ENCODE measurements around the gene SLC12A8.

The SLC12A8 gene

DNA sequence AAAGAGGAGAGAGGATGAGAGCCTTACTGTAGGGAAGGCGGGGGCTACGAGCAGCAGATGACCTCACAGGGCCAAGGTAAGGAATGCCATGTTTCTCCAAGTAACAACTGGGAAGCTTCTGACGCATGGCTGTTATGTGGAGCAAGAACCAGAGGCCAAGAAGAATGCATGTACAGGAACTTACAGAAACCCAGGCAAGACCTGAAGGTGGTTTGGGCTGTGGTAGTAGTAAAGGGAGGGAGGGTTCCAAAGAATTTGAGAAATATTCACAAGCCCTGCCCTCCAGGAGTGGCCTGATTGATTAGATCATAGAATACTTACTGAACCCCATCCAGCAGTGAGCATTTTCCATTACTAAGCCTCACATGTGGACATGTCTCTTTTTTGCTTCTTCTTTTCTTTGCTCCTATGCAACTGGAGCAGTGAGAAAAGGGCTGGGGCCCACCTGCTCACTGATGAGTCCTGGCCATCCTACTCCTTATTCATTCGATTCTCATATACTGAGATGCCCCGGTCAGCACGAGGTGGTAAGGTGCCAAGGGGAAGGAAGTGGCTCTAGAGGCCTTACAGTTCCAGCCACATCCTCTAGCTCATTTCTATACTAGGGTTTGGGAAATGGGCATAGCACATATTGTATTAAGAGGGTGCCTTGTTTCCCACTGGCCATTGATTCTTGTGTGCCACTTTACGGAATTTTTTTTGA lies 8.3 kb upstream of the SLC12A8 start:
- DNase-seq (ENCODE audit: low read depth), result peak; percentile 75
- no peak overlapping the region for H3K4me3 ChIP-seq (ENCODE audit: control insufficient read depth, low read depth, low read length)
- TF ChIP-seq, protein P1, sequence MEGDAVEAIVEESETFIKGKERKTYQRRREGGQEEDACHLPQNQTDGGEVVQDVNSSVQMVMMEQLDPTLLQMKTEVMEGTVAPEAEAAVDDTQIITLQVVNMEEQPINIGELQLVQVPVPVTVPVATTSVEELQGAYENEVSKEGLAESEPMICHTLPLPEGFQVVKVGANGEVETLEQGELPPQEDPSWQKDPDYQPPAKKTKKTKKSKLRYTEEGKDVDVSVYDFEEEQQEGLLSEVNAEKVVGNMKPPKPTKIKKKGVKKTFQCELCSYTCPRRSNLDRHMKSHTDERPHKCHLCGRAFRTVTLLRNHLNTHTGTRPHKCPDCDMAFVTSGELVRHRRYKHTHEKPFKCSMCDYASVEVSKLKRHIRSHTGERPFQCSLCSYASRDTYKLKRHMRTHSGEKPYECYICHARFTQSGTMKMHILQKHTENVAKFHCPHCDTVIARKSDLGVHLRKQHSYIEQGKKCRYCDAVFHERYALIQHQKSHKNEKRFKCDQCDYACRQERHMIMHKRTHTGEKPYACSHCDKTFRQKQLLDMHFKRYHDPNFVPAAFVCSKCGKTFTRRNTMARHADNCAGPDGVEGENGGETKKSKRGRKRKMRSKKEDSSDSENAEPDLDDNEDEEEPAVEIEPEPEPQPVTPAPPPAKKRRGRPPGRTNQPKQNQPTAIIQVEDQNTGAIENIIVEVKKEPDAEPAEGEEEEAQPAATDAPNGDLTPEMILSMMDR (conservative IDR thresholded peaks at IDR 0.05; ENCODE audit: control insufficient read depth, insufficient read depth, low read depth, low read length), result no peak

DNA sequence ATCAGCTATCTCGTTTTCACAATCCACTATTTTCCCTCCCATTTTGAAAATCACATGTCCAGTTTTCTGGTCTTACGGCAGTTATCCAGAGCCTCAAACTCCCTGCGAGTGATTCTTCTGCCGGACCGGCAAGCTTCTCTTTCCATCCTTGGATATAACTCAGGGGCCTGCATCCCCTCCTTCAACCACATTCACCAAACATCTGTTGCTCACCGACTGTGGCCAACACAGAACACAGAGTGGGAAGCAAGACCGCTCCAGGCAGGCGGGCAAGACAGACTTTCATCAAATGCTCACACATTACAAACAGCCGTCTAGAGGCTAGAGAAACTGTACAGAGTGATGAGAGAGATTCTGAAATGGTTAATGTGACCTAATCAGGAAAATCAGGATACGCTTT lies 7.6 kb upstream of the SLC12A8 start:
- no peak for DNase-seq (ENCODE audit: low read depth)
- H3K4me3 ChIP-seq (ENCODE audit: control insufficient read depth, low read depth, low read length), result no peak overlapping the region
- TF ChIP-seq, protein P1 (conservative IDR thresholded peaks at IDR 0.05; ENCODE audit: control insufficient read depth, insufficient read depth, low read depth, low read length), result no peak

DNA sequence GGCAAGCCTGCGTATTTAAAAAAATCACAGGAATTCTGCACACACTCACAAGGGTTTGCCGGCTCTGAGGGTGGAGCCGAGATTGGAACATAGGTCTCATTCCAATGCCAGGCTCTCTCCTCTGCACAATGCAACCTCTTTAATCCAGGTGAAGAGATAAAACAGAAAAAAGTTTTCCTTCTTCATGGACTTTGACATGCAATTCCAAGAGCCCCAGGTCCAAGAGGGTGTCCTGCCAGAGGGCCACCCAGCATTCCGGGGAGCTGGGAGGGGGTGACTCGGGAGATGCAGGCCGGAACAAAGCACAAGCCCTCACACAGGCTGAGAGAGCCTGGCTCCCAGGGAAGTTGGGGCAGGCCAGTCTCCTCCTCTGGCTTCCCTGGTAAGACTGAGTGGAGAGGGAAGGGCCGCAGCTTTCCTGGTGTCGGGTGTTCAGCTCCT lies 6.7 kb upstream of the SLC12A8 start:
- no peak for DNase-seq (ENCODE audit: low read depth)
- TF ChIP-seq, protein P1 (conservative IDR thresholded peaks at IDR 0.05; ENCODE audit: control insufficient read depth, insufficient read depth, low read depth, low read length), result no peak
- no peak overlapping the region for H3K4me3 ChIP-seq (ENCODE audit: control insufficient read depth, low read depth, low read length)

DNA sequence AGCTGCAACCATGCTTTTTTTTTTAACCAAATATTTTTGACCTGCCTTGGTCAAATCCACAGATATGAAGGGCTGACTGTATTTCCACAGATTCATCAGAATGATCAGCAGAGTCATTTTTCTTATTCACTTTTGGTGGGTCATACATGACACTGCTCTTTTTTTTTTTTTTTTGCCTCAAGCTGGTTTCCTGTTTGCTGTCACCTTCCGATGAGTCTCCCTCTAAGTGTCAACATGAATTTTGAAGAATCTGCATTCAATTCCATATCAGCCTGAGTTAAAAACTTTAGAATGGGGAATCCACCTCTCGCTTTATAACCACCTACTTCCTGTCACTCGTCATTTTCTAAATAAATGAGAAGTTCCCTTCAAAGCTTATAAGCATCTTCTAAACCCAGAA lies 2.2 kb upstream of the SLC12A8 start:
- H3K4me3 ChIP-seq (ENCODE audit: control insufficient read depth, low read depth, low read length), result no peak overlapping the region
- TF ChIP-seq, protein P1 (conservative IDR thresholded peaks at IDR 0.05; ENCODE audit: control insufficient read depth, insufficient read depth, low read depth, low read length), result no peak
- peak; percentile 24 for DNase-seq (ENCODE audit: low read depth)

DNA sequence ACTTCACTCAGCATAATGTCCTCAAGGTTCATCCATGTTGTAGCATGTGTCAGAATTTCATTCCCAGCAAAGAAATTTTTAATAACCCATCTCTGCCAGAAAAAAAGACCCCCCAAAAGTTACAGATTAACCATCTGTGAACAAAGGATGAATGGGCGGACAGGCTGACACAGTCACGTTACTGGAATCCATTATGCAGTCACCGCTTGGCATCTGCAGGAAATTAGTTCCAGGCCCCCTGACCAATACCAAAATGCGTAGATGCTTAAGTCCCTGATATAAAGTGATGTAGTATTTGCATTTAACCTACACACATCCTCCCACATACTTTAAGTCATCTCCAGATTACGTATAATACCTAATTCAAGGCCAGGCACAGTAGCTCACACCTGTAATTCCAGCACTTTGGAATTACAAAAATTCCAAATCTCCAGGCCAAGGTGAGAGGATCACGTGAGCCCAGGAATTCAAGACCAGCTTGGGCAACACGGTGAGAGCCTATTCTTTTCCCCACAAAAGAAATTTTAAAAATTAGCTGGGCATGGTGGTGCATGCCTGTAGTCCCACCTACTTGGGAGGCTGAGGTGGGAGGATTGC lies 1.5 kb upstream of the SLC12A8 start:
- peak; percentile 77 for DNase-seq (ENCODE audit: low read depth)
- TF ChIP-seq, protein P1 (conservative IDR thresholded peaks at IDR 0.05; ENCODE audit: control insufficient read depth, insufficient read depth, low read depth, low read length), result no peak
- no peak overlapping the region for H3K4me3 ChIP-seq (ENCODE audit: control insufficient read depth, low read depth, low read length)

DNA sequence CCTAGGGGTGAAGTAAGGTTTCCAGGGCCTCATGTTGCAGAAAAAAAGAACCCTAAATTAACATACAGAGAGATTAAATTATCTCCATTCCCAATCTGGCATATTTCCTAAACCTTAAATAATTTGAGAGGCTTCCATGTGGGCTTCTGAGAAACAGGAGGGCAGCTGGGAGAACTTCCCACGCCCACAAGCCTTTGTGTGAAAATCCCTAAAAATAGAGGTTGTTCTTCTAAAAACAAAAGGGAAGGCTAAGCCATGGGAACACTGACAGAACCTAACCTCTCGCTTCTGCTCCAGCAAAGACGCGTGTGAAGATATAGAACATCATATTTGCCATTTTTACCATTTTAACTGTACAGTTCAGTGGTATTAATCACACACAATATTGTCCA lies 812 bp upstream of the SLC12A8 start:
- no peak for DNase-seq (ENCODE audit: low read depth)
- no peak overlapping the region for H3K4me3 ChIP-seq (ENCODE audit: control insufficient read depth, low read depth, low read length)
- TF ChIP-seq, protein P1 (conservative IDR thresholded peaks at IDR 0.05; ENCODE audit: control insufficient read depth, insufficient read depth, low read depth, low read length), result no peak

All from fibroblast of mammary gland (primary cell).